Measurements from ENCODE around the gene CEP95.

CEP95 gene

DNA sequence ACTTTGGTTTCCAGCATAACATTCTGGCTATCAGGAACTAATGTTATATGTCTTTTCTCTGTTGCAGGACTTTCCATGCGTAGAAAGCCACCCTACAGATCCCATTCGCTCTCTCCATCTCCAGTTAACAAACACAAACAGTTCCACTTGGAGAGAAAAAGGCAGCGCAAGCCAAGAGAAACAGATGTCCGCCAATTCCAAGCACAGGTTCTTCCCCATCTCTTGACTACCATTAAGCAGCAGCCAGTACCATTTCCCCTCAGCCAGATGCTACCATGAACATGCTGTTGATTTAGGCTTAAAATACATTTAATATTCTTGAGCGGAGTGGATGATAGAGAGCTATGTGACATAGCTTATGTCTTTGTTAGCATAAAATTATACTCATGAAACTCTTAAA is 22.4 kb downstream of the CEP95 start:
- ChIA-PET CTCF (interaction anchor here (0.7 kb wide), 1 partner anchor 1004 kb away, joined by 4 read pairs; no protein-coding TSS in a partner anchor), POLR2A (ENCODE audit: low non-redundant PET) (no interaction called here)

DNA sequence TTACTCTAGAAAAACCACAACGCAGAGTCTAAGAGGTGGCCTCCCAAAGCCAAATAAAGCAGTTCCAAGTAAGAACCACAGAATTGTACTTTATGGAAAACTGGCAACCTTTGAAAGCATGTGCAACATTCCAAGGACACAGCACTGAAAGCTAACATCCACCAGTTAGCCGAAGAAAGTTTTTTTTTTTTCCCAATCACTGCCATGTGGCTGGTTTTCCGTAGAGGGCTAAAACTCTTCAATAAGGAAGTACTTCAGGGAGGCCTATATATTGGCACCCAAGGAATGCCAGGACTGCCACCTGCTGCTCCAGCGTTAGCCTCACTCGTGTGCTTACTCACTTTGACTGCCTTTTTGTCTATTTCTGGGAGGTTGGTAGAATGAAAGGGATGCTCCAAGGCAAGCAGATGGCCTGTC is 25.2 kb downstream of the CEP95 start:
- ChIA-PET POLR2A (ENCODE audit: low non-redundant PET) (no interaction called here), CTCF (interaction anchor here (0.6 kb wide), 1 partner anchor 50 kb away, joined by 3 read pairs; no protein-coding TSS in a partner anchor)
- no peak overlapping the region for H3K27ac ChIP-seq
- DNase-seq (ENCODE audit: low spot score): no peak
- TF ChIP-seq, protein P1, sequence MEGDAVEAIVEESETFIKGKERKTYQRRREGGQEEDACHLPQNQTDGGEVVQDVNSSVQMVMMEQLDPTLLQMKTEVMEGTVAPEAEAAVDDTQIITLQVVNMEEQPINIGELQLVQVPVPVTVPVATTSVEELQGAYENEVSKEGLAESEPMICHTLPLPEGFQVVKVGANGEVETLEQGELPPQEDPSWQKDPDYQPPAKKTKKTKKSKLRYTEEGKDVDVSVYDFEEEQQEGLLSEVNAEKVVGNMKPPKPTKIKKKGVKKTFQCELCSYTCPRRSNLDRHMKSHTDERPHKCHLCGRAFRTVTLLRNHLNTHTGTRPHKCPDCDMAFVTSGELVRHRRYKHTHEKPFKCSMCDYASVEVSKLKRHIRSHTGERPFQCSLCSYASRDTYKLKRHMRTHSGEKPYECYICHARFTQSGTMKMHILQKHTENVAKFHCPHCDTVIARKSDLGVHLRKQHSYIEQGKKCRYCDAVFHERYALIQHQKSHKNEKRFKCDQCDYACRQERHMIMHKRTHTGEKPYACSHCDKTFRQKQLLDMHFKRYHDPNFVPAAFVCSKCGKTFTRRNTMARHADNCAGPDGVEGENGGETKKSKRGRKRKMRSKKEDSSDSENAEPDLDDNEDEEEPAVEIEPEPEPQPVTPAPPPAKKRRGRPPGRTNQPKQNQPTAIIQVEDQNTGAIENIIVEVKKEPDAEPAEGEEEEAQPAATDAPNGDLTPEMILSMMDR (conservative IDR thresholded peaks at IDR 0.05; ENCODE audit: low read depth): no peak

More for the DNA sequence above, 22.4 kb downstream of the CEP95 start:
- no peak overlapping the region for H3K27ac ChIP-seq
- TF ChIP-seq, protein P1 (conservative IDR thresholded peaks at IDR 0.05; ENCODE audit: low read depth): no peak
- no peak for DNase-seq (ENCODE audit: low spot score)

DNA sequence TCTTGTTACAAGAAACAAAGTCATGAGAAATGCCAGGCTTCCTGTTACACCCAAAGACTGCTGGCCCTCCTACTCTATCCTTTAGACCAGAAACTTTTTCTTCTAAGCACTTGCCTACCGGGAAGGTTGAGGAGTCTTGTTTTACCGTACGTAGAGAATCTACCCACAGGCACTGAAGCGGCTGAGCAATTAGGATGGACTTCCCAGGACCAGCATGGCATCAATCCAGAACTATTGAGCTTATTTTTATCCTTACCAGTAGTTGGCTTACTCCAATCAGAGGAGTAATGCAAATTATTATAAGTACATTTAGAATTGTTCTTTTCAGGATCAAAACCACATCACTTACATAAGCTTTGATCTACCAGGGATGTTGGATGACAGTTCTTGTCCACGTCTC is 25.6 kb downstream of the CEP95 start:
- ChIA-PET POLR2A (ENCODE audit: low non-redundant PET) (interaction anchor here (0.5 kb wide), 1 partner anchor 13 kb away, joined by 3 read pairs; no protein-coding TSS in a partner anchor), CTCF (no interaction called here)
- TF ChIP-seq, protein P1 (conservative IDR thresholded peaks at IDR 0.05; ENCODE audit: low read depth): no peak
- no peak overlapping the region for H3K27ac ChIP-seq
- DNase-seq (ENCODE audit: low spot score): no peak

DNA sequence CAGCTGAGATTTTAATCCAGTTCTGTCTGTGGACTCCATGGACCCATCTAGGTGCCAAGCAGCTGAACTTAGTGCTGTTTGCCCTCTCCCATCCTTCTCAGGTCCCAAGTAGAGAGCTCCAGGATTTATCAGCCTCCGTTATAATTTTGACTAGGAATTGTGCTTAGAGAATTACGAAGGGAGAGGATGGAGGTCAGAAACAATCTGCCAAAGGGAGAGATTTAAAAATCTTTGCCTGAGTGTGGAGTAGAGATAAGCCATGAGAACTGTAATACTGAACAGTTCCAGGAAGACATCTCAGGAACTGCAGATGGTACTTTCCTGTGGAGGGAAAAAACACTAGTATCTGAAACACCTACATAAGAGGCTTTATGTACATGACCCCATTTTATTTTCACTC is 27.0 kb downstream of the CEP95 start:
- ChIA-PET POLR2A (ENCODE audit: low non-redundant PET) (no interaction called here), CTCF (interaction anchor here (0.6 to 0.8 kb wide), 5 partner anchors 10 to 69 kb away, joined by 3 to 5 read pairs (median 3); no protein-coding TSS in a partner anchor)
- DNase-seq (ENCODE audit: low spot score): no peak
- H3K27ac ChIP-seq: 0 out of 2 replicates have a peak overlapping the region, but pooled peaks have one; percentile 21
- TF ChIP-seq, protein P1 (conservative IDR thresholded peaks at IDR 0.05; ENCODE audit: low read depth): no peak

DNA sequence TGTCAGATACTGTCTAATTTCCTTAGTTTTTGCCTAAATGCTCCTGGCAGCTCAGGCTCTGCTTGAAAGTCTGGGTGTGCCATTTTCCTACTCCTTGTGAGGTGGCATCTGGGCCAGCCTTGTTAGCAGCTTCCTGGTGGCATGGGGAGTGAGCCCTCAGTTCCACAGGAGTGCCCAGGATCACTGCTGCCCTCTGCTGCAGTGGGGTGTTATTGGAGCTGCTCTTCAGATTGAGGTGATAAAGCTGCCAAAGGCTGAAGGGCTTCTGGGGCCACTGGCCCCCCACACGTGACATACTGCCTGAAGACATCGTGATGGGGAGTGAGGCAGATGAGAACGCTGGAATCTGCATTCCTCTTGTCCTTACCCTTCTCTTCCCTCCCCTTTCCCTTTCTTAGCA is 27.4 kb downstream of the CEP95 start:
- POLR2A ChIA-PET (ENCODE audit: low non-redundant PET): no interaction called here
- H3K27ac ChIP-seq: 0 out of 2 replicates have a peak overlapping the region, but pooled peaks have one; percentile 21
- DNase-seq (ENCODE audit: low spot score): no peak

DNA sequence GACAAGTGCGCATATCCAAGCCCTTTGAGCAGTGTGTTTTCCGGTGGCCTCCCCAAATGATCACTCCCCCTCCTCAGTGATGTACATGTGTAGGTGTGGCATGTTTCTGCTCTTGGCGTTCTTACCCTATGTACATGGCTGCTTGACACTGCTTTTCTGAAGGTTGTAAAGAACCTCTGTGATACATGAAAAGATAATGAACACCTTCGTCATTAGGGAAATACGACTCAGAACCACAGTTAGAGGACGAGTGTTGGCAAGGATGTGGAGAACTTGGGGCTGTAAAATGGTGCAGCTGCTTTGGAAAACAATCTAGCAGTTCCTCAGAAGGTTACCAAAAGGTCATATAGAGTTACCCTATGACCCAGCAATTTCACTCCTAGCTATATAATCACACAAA is 28.6 kb downstream of the CEP95 start:
- DNase-seq (ENCODE audit: low spot score): no peak
- ChIA-PET CTCF (no interaction called here), POLR2A (ENCODE audit: low non-redundant PET) (no interaction called here)
- H3K27ac ChIP-seq: no peak overlapping the region
- TF ChIP-seq, protein P1 (conservative IDR thresholded peaks at IDR 0.05; ENCODE audit: low read depth): no peak

More for the DNA sequence above, 27.4 kb downstream of the CEP95 start:
- CTCF ChIA-PET: interaction anchor here (0.6 kb wide), 4 partner anchors 21 to 68 kb away, joined by 3 read pairs; no protein-coding TSS in a partner anchor
- TF ChIP-seq, protein P1 (conservative IDR thresholded peaks at IDR 0.05; ENCODE audit: low read depth): no peak
